Measurements from ENCODE around the gene IL13RA2. TPM values are rescaled to one million over a fixed set of nuclear protein-coding genes. Genes with fewer than 3 reads are reported as not detected.

Gene IL13RA2
- total RNA-seq, 1 experiment from 2014 or later: not detected

GRCh38 chrX:115018944-115019343 is 1.5 kb upstream of the IL13RA2 start:
- ChIA-PET POLR2A (no interaction called here), CTCF (no interaction called here)
- no peaks in the 10 kb centered on the region for H3K36me3 Mint-ChIP-seq (ENCODE audit: insufficient read depth, unreplicated experiment)
- H3K27ac Mint-ChIP-seq (ENCODE audit: unreplicated experiment): no peak overlapping the region
- no peaks in the 10 kb centered on the region for H3K27me3 ChIP-seq (replicated peaks; ENCODE audit: control insufficient read depth, insufficient read depth, low read length)
- H3K9me3 ChIP-seq: no peaks in the 10 kb centered on the region
- no peak overlapping the region for H3K4me3 ChIP-seq (ENCODE audit: low read depth, low read length)
- no peak for DNase-seq
- H3K9me3 Mint-ChIP-seq (ENCODE audit: unreplicated experiment): no peaks in the 10 kb centered on the region
- H3K36me3 ChIP-seq (ENCODE audit: control insufficient read depth, insufficient read depth, low read length): no peaks in the 10 kb centered on the region
- H3K27me3 Mint-ChIP-seq (ENCODE audit: insufficient read depth, unreplicated experiment): no peaks in the 10 kb centered on the region
- no peak overlapping the region for H3K4me3 Mint-ChIP-seq (ENCODE audit: unreplicated experiment)
- no peaks in the 10 kb centered on the region for H3K4me1 ChIP-seq
- intact Hi-C loops (cut with micrococcal nuclease; ENCODE audit: unreplicated experiment): no loop called here
- BruUV-seq (replicated peaks): no TSS peak
- H3K4me1 Mint-ChIP-seq (ENCODE audit: low read depth, unreplicated experiment): no peaks in the 10 kb centered on the region
- TF ChIP-seq, protein P1, sequence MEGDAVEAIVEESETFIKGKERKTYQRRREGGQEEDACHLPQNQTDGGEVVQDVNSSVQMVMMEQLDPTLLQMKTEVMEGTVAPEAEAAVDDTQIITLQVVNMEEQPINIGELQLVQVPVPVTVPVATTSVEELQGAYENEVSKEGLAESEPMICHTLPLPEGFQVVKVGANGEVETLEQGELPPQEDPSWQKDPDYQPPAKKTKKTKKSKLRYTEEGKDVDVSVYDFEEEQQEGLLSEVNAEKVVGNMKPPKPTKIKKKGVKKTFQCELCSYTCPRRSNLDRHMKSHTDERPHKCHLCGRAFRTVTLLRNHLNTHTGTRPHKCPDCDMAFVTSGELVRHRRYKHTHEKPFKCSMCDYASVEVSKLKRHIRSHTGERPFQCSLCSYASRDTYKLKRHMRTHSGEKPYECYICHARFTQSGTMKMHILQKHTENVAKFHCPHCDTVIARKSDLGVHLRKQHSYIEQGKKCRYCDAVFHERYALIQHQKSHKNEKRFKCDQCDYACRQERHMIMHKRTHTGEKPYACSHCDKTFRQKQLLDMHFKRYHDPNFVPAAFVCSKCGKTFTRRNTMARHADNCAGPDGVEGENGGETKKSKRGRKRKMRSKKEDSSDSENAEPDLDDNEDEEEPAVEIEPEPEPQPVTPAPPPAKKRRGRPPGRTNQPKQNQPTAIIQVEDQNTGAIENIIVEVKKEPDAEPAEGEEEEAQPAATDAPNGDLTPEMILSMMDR (IDR thresholded peaks at IDR 0.05; ENCODE audit: insufficient read depth in 1 of 2, low read depth in 1 of 2, low read length in 1 of 2, severe bottlenecking in 1 of 2, unreplicated experiment in 1 of 2): no peak

- Histone ChIP-seq H3K4me1 (no peaks in the 10 kb centered on the region), H3K4me3 (ENCODE audit: low read depth, low read length) (no peak overlapping the region), H3K9me3 (no peaks in the 10 kb centered on the region), H3K27me3 (replicated peaks; ENCODE audit: control insufficient read depth, insufficient read depth, low read length) (no peaks in the 10 kb centered on the region), H3K36me3 (ENCODE audit: control insufficient read depth, insufficient read depth, low read length) (no peaks in the 10 kb centered on the region)
- DNase-seq: peak in 1 of 2 experiments; percentile 1
- H3K27ac Mint-ChIP-seq (ENCODE audit: unreplicated experiment): no peak overlapping the region
- no peaks in the 10 kb centered on the region for H3K9me3 Mint-ChIP-seq (ENCODE audit: unreplicated experiment)
- ChIA-PET POLR2A (no interaction called here), CTCF (no interaction called here)
- TF ChIP-seq, protein P1 (IDR thresholded peaks at IDR 0.05; ENCODE audit: insufficient read depth in 1 of 2, low read depth in 1 of 2, low read length in 1 of 2, severe bottlenecking in 1 of 2, unreplicated experiment in 1 of 2): peak in 1 of 2 experiments; percentile 18
- no peaks in the 10 kb centered on the region for H3K4me1 Mint-ChIP-seq (ENCODE audit: low read depth, unreplicated experiment)
- intact Hi-C loops (cut with micrococcal nuclease; ENCODE audit: unreplicated experiment): no loop called here
- no peaks in the 10 kb centered on the region for H3K27me3 Mint-ChIP-seq (ENCODE audit: insufficient read depth, unreplicated experiment)
- H3K4me3 Mint-ChIP-seq (ENCODE audit: unreplicated experiment): no peak overlapping the region
- no peaks in the 10 kb centered on the region for H3K36me3 Mint-ChIP-seq (ENCODE audit: insufficient read depth, unreplicated experiment)
- BruUV-seq (replicated peaks): no TSS peak
Measured at GRCh38 chrX:115018040-115018647, 728 bp upstream of the IL13RA2 start.

- POLR2A ChIA-PET: no interaction called here
- Histone ChIP-seq H3K9me3 (no peaks in the 10 kb centered on the region), H3K27me3 (replicated peaks; ENCODE audit: control insufficient read depth, insufficient read depth, low read length) (no peaks in the 10 kb centered on the region), H3K4me3 (ENCODE audit: low read depth, low read length) (no peak overlapping the region), H3K36me3 (ENCODE audit: control insufficient read depth, insufficient read depth, low read length) (no peaks in the 10 kb centered on the region), H3K4me1 (no peaks in the 10 kb centered on the region)
- intact Hi-C loops (cut with micrococcal nuclease; ENCODE audit: unreplicated experiment): no loop called here
- no peak overlapping the region for H3K4me3 Mint-ChIP-seq (ENCODE audit: unreplicated experiment)
- no peaks in the 10 kb centered on the region for H3K4me1 Mint-ChIP-seq (ENCODE audit: low read depth, unreplicated experiment)
- BruUV-seq (replicated peaks): no TSS peak
- H3K27ac Mint-ChIP-seq (ENCODE audit: unreplicated experiment): no peak overlapping the region
- no peaks in the 10 kb centered on the region for H3K9me3 Mint-ChIP-seq (ENCODE audit: unreplicated experiment)
- CTCF ChIA-PET: no interaction called here
- H3K36me3 Mint-ChIP-seq (ENCODE audit: insufficient read depth, unreplicated experiment): no peaks in the 10 kb centered on the region
- TF ChIP-seq, protein P1 (IDR thresholded peaks at IDR 0.05; ENCODE audit: insufficient read depth in 1 of 2, low read depth in 1 of 2, low read length in 1 of 2, severe bottlenecking in 1 of 2, unreplicated experiment in 1 of 2): no peak
- peaks cover 2% of the 10 kb centered on the region for H3K27me3 Mint-ChIP-seq (ENCODE audit: insufficient read depth, unreplicated experiment)
- no peak for DNase-seq
Measured at GRCh38 chrX:115013705-115014104, 3.7 kb downstream of the IL13RA2 start.
